Activated CD8-positive, alpha-beta T cell treated with anti-CD3 and anti-CD28 coated beads, Interleukin-2, amount 10 ng/mL, durations not matched to agents 7 days and 5 days (primary cell): ENCODE data around the gene NCAM1. TPM values are rescaled to one million over a fixed set of nuclear protein-coding genes. Genes with fewer than 3 reads are reported as not detected.
A peak's percentile ranks its signal among the peaks of the same experiment; 100 is the strongest.

Experiments used
- ATAC-seq: fragments of 150-1000 bp; cut with Tn5 transposase; one replicate; pipeline ENCODE4 v1.10.0; 2021; ENCODE audit warnings: moderate library complexity
- CTCF ChIA-PET: fragments of 350-600 bp; sonication (Branson Sonifier 250); formaldehyde crosslinking; loops from one replicate; lab custom pipeline; 2021; ENCODE audit warnings: antibody characterized with exemption; lab: Charles Lee
- POLR2A ChIA-PET: fragments of 350-600 bp; sonication (Branson Sonifier 250); formaldehyde crosslinking; loops from one replicate; lab custom pipeline; 2021; ENCODE audit warnings: antibody characterized with exemption; lab: Charles Lee
- DNase-seq: peaks from one replicate; pipeline ENCODE4 v3.0.0-alpha.2; 2020
- H3K27ac Mint-ChIP-seq: one replicate; pipeline ENCODE4 v1.8.0; 2021; ENCODE audit warnings: mild to moderate bottlenecking, mixed read lengths
- H3K27me3 Mint-ChIP-seq: one replicate; pipeline ENCODE4 v1.8.0; 2021; ENCODE audit warnings: low read depth, mixed read lengths
- H3K36me3 Mint-ChIP-seq: one replicate; pipeline ENCODE4 v1.8.0; 2021; ENCODE audit warnings: low read depth, mixed read lengths
- H3K4me1 Mint-ChIP-seq: one replicate; pipeline ENCODE4 v1.8.0; 2021; ENCODE audit warnings: low read depth, mixed read lengths
- H3K4me3 Mint-ChIP-seq: one replicate; pipeline ENCODE4 v1.8.0; 2021; ENCODE audit warnings: mild to moderate bottlenecking, mixed read lengths
- H3K9me3 Mint-ChIP-seq: one replicate; pipeline ENCODE4 v1.8.0; 2022; ENCODE audit warnings: mixed read lengths; ENCODE audit not compliant: insufficient read depth
- total RNA-seq, 2 experiments: library from RNA; stranded (reverse); gene quantifications; one replicate each; pipeline ENCODE4 v1.2.3, GENCODE V29; 2021

NCAM1 gene
- total RNA-seq, 2 experiments from 2014 or later: 1.4 to 1.8 TPM

- Mint-ChIP-seq H3K27me3 (peaks cover 9% of the 10 kb centered on the region), H3K4me1 (no peaks in the 10 kb centered on the region), H3K4me3 (no peak overlapping the region), H3K9me3 (no peaks in the 10 kb centered on the region), H3K27ac (no peak overlapping the region), H3K36me3 (no peaks in the 10 kb centered on the region)
- DNase-seq (no peak), ATAC-seq (no peak)
- ChIA-PET CTCF (interaction anchor here (1.1 kb wide), 1 partner anchor 76 kb away, joined by 4 read pairs; no protein-coding TSS in a partner anchor), POLR2A (no interaction called here)
Observed at GRCh38 chr11:113213549-113213948, 252.3 kb downstream of the NCAM1 start.

- no peaks in the 10 kb centered on the region for H3K36me3 Mint-ChIP-seq
- ChIA-PET CTCF (no interaction called here), POLR2A (no interaction called here)
- peaks cover 4% of the 10 kb centered on the region for H3K27me3 Mint-ChIP-seq
- H3K9me3 Mint-ChIP-seq: no peaks in the 10 kb centered on the region
- H3K27ac Mint-ChIP-seq: no peak overlapping the region
- H3K4me3 Mint-ChIP-seq: no peak overlapping the region
- no peak for ATAC-seq
- H3K4me1 Mint-ChIP-seq: no peaks in the 10 kb centered on the region
- no peak for DNase-seq
Observed at GRCh38 chr11:113222241-113222640, 261.0 kb downstream of the NCAM1 start.

DNA sequence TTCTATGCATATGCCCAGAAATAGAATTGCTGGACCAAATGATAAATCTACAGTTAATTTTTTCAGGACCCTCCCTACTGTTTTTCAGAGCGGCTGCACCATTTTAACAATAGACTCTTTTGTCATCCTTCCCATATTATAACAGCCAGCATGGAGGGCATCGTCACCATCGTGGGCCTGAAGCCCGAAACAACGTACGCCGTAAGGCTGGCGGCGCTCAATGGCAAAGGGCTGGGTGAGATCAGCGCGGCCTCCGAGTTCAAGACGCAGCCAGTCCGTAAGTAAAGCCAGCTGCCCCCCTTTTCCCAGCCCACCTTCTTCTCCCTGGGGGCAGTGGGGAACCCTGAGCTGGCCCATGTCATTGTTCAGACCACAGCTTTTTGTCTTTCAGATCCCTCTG is 273.7 kb downstream of the NCAM1 start:
- DNase-seq: no peak
- Mint-ChIP-seq H3K27me3 (peaks cover 7% of the 10 kb centered on the region), H3K27ac (no peak overlapping the region), H3K4me1 (no peaks in the 10 kb centered on the region), H3K36me3 (no peaks in the 10 kb centered on the region), H3K9me3 (no peaks in the 10 kb centered on the region), H3K4me3 (no peak overlapping the region)
- ChIA-PET POLR2A (no interaction called here), CTCF (no interaction called here)
- ATAC-seq: no peak

DNA sequence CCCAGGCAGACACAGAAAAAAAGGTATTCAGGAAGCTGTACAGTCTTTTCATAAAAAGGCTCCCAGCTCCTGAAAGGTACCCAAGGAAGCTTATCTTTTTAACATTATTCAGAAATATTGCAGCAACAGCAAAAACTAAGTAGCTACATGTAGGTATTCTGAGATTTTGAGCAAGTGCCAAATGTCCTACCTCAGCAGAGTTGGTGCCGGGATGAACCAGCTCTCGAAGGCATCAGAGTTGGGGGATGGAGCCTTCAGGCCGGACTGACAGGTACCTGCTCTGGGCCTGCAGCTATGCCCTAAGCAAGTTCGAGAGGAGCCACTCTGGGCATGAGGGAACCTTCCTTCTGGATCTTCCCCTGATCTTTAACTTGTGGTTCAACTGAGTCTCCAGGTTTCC is 276.0 kb downstream of the NCAM1 start:
- H3K27me3 Mint-ChIP-seq: peaks cover 13% of the 10 kb centered on the region
- POLR2A ChIA-PET: no interaction called here
- CTCF ChIA-PET: interaction anchor here (1.6 kb wide), 1 partner anchor 12 kb away, joined by 3 read pairs; no protein-coding TSS in a partner anchor
- no peak for ATAC-seq
- no peak for DNase-seq
- no peaks in the 10 kb centered on the region for H3K4me1 Mint-ChIP-seq
- no peak overlapping the region for H3K27ac Mint-ChIP-seq
- no peaks in the 10 kb centered on the region for H3K9me3 Mint-ChIP-seq
- H3K36me3 Mint-ChIP-seq: no peaks in the 10 kb centered on the region
- H3K4me3 Mint-ChIP-seq: no peak overlapping the region

DNA sequence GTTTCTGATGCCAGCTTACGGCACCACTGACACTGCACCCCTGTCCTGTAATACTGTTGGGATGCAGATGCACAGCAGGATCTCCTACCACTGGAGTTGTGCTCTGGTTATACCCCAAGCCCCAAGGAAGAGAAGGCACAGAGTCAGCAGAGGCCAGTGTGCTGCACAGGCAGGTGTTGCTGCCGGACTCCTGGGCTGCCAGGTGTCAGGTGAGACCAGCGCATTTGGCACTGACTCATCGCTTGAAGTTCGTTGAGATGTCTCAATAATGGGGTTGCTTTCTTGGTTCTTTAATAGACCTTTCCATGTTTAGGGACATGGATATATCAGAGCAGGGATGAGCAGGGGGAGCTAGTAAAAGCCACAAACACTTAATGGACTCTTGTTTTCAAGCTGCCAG is 277.5 kb downstream of the NCAM1 start:
- Mint-ChIP-seq H3K27me3 (peaks cover 25% of the 10 kb centered on the region), H3K4me3 (no peak overlapping the region), H3K27ac (no peak overlapping the region), H3K4me1 (peaks cover 12% of the 10 kb centered on the region), H3K9me3 (no peaks in the 10 kb centered on the region), H3K36me3 (no peaks in the 10 kb centered on the region)
- DNase-seq: no peak
- ChIA-PET POLR2A (no interaction called here), CTCF (interaction anchor here (0.9 kb wide), 1 partner anchor 320 kb away, joined by 3 read pairs; no protein-coding TSS in a partner anchor)
- no peak for ATAC-seq

- Mint-ChIP-seq H3K27ac (no peak overlapping the region), H3K4me1 (peaks cover 13% of the 10 kb centered on the region), H3K27me3 (peaks cover 37% of the 10 kb centered on the region), H3K36me3 (no peaks in the 10 kb centered on the region), H3K4me3 (no peak overlapping the region), H3K9me3 (no peaks in the 10 kb centered on the region)
- DNase-seq: no peak
- ChIA-PET CTCF (no interaction called here), POLR2A (no interaction called here)
- no peak for ATAC-seq
Observed at GRCh38 chr11:113240389-113240788, 279.2 kb downstream of the NCAM1 start.

DNA sequence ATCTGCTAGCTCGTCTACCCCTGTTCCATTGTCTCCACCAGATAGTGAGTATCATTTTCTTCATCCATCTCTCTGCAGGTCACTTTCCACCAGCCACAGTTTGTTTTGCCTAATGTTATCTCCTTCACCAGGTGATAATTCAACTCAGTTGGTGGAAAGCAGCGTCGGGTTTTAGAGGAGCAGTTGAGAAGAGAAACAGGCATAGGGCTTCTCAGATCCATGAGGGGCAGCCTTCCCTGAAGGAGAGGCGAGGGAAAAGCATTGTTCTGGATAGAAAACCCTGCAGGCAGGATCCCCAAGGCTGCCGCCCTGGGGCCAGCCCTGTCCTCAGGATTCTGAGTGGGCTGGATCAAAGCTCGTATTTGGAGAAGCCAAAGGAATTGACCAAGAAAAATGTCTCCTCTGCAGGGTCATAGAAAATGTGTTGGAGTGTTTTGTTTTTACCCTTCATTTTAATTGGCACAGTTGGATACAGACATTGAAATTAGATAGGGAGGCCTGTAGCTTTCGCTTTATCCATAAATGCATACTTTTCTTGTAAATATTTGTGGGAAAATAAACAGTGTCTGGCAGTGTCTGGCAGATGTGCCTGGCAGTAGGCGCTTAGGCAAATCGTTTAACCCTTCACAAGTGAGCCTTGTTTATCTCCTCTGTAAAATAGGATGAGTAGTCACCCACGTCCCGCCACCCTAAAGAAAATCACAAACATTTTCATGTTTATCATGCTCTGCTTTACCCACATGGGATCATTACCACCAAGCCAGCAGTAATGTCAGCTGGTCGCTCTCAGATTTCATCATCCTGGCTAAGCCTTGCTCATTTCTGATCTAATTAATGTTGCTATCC is 279.8 kb downstream of the NCAM1 start:
- CTCF ChIA-PET: no interaction called here
- Mint-ChIP-seq H3K9me3 (no peaks in the 10 kb centered on the region), H3K36me3 (no peaks in the 10 kb centered on the region), H3K4me3 (no peak overlapping the region), H3K4me1 (peaks cover 13% of the 10 kb centered on the region), H3K27me3 (peaks cover 43% of the 10 kb centered on the region), H3K27ac (no peak overlapping the region)
- ATAC-seq: no peak
- no peak for DNase-seq
- POLR2A ChIA-PET: no interaction called here

DNA sequence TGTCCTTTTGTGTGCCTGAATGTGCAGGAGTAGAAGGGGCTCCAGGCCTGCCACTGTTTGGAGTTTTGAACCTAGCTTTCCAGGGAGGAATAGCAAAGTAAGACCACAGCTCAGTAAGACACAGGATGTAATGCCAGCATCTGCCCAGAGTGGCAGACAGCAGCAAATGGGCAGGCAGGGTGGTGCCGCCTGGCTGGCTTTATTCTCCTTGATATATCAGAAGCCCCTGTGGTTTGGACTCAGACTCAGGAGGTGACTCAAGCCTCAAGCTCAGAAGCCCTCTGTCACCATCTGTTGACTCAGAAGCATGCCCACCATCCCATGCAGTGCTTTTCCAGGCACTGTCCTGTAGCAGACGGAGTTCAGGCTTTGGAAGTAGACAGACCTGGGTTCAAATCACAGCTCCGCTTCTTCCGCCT is 280.4 kb downstream of the NCAM1 start:
- peaks cover 48% of the 10 kb centered on the region for H3K27me3 Mint-ChIP-seq
- peaks cover 13% of the 10 kb centered on the region for H3K4me1 Mint-ChIP-seq
- ATAC-seq (no peak), DNase-seq (no peak)
- no peak overlapping the region for H3K4me3 Mint-ChIP-seq
- ChIA-PET POLR2A (interaction anchor here (0.7 kb wide), 1 partner anchor 13 kb away, joined by 3 read pairs; no protein-coding TSS in a partner anchor), CTCF (no interaction called here)
- H3K9me3 Mint-ChIP-seq: no peaks in the 10 kb centered on the region
- no peak overlapping the region for H3K27ac Mint-ChIP-seq
- no peaks in the 10 kb centered on the region for H3K36me3 Mint-ChIP-seq

GRCh38 chr11:113242060-113242459 is 280.8 kb downstream of the NCAM1 start:
- DNase-seq: no peak
- peaks cover 52% of the 10 kb centered on the region for H3K27me3 Mint-ChIP-seq
- POLR2A ChIA-PET: interaction anchor here (0.7 kb wide), 1 partner anchor 13 kb away, joined by 3 read pairs; no protein-coding TSS in a partner anchor
- H3K36me3 Mint-ChIP-seq: no peaks in the 10 kb centered on the region
- CTCF ChIA-PET: no interaction called here
- peaks cover 13% of the 10 kb centered on the region for H3K4me1 Mint-ChIP-seq
- H3K27ac Mint-ChIP-seq: no peak overlapping the region
- no peak for ATAC-seq
- no peaks in the 10 kb centered on the region for H3K9me3 Mint-ChIP-seq
- no peak overlapping the region for H3K4me3 Mint-ChIP-seq

DNA sequence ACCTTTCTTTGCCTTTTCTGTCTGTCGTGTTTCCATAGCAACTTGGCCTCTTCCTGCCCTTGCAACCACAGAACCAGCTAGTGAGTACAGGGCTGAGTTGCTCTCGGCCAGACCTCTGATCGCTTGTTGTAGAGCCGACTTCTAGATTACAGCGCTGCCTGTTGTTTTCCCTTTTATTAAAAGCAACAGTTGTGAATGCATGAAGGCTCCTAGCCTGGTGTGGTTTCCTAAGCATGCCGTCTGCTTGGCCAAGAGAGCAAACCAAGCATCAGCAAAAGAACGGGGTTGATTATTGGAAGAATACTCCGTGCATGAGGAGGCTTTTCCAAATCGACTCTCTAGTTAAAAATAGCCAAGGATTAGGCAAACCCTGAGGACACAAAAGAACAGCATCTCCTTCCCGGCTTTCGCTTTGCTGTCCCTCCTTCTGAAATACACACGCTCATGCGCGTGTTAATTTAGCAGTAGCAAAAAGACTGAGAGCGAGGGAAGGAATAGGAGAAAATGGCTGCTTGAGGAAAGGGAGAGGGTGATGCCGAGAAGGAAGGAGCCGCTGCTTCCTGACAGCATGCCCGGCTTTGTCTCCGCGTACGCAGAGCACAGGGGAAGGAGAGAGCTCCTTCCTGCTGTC is 281.7 kb downstream of the NCAM1 start:
- ChIA-PET POLR2A (no interaction called here), CTCF (no interaction called here)
- Mint-ChIP-seq H3K27ac (no peak overlapping the region), H3K4me3 (peak overlapping the region; percentile 47), H3K27me3 (peaks cover 57% of the 10 kb centered on the region), H3K4me1 (peaks cover 13% of the 10 kb centered on the region), H3K9me3 (no peaks in the 10 kb centered on the region), H3K36me3 (no peaks in the 10 kb centered on the region)
- DNase-seq: peak; percentile 62
- ATAC-seq: peak; percentile 95

DNA sequence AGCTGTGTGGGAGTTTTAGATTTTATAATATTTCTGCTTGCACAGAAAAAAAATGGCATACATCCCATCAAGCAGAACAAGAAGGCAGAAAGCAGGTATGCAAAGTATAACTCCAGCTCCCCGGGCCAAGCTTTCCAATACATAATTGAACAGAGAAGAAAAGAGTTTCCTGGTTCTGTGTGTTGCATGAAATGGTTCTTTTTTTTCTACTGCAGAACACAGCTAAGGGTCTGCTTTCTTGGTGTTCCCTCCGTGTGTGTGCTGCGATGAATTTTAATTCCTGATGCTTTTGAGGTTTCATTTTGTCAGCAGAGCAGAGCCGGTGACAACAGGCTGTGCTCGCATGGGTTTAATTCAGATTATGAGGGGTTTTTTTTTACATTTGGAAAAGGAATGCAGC is 282.5 kb downstream of the NCAM1 start:
- Mint-ChIP-seq H3K27me3 (peaks cover 61% of the 10 kb centered on the region), H3K4me3 (no peak overlapping the region)

DNA sequence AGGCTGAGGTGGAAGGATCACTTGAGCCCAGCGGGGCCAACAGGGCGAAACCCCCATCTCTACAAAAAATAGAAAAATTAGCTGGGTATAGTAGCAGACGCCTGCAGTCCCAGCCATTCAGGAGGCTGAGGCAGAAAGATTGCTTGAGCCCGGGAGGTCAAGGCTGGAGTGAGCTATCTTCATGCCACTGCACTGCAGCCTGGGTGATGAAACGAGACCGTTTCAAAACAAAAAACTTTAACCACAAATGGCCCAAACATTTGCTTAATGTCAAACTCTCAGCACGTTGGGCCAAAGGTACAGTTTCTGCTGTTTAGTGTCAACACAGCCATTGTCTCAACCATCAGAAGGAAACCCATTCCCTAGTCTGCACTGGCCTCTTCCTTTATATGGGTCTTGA is 284.0 kb downstream of the NCAM1 start:
- Mint-ChIP-seq H3K4me3 (no peak overlapping the region), H3K27ac (no peak overlapping the region), H3K27me3 (peaks cover 53% of the 10 kb centered on the region), H3K9me3 (no peaks in the 10 kb centered on the region), H3K36me3 (no peaks in the 10 kb centered on the region), H3K4me1 (peaks cover 13% of the 10 kb centered on the region)
- ATAC-seq (no peak), DNase-seq (no peak)
- ChIA-PET CTCF (no interaction called here), POLR2A (no interaction called here)

More for the DNA sequence above, 282.5 kb downstream of the NCAM1 start:
- Mint-ChIP-seq H3K36me3 (no peaks in the 10 kb centered on the region), H3K27ac (no peak overlapping the region), H3K9me3 (no peaks in the 10 kb centered on the region), H3K4me1 (peaks cover 13% of the 10 kb centered on the region)
- ATAC-seq (no peak), DNase-seq (no peak)
- ChIA-PET POLR2A (no interaction called here), CTCF (no interaction called here)
